ENCODE data around the gene MYL3.

GRCh38 chr3:46908986-46909534 is 45.8 kb upstream of the MYL3 start:
- TF ChIP-seq CTCF (optimal IDR thresholded peaks at IDR 0.05 in 1 of 3, IDR thresholded peaks at IDR 0.05 in 1 of 3, conservative IDR thresholded peaks at IDR 0.05 in 1 of 3; ENCODE audit: extremely low read depth in 1 of 3, insufficient read depth in 2 of 3, low read length in 3 of 3) (no peak), EZH2 (IDR thresholded peaks at IDR 0.05; ENCODE audit: low read length) (no peak)
